GM12891 (cell line): Measurements from ENCODE around the gene ARHGEF12.

Experiments used
- POLR2A ChIP-seq: IDR thresholded peaks from 2 replicates; pipeline ENCODE4 v1.6.1; 2011; ENCODE audit warnings: low read depth, low read length, control low read depth
- POLR2AphosphoS5 ChIP-seq: IDR thresholded peaks from 2 replicates; pipeline ENCODE4 v1.6.1; 2011; ENCODE audit warnings: low read depth, low read length, control low read depth
- POU2F2 ChIP-seq: IDR thresholded peaks from 2 replicates; pipeline ENCODE4 v1.6.1; 2011; ENCODE audit warnings: low read depth, mild to moderate bottlenecking, control low read depth, low read length, moderate library complexity
- TAF1 ChIP-seq: IDR thresholded peaks from 2 replicates; pipeline ENCODE4 v1.6.1; 2011; ENCODE audit warnings: low read depth, low read length, control low read depth

DNA sequence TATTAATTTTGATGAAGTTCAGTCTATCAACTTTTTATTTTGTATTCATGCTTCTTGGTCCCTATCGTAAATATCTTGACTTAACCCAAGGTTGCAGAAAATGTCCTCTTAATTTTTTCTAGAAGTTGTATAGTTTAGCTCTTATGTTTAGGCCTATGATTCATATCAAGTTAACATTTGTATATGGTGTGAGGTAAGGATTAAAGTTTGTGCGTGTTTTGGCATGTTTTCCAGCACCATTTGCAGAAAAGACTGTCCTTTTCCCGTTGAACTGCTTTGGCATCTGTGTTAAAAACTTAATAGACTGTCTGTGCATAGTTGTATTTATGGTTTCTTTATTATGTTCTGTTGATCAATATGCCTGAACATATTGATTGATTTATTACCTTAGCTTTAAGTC is 42.3 kb downstream of the ARHGEF12 start:
- TF ChIP-seq POLR2AphosphoS5 (no peak), POLR2A (no peak), POU2F2 (no peak), TAF1 (no peak)
